Natural killer cell (primary cell): ENCODE data around the gene GRM5. TPM values are rescaled to one million over a fixed set of nuclear protein-coding genes. Genes with fewer than 3 reads are reported as not detected.

Experiments
- ATAC-seq, 3 donors: fragments of 150-1000 bp in 2 of 3; fragments of 200-7000 bp in 1 of 3; cut with Tn5 transposase; 1 replicate in 1 of 3; 2 replicates in 2 of 3; pipeline ENCODE4 v1.10.0; 2021; ENCODE audit warnings: mild to moderate bottlenecking in 2 of 3, moderate library complexity in 2 of 3
- DNase-seq, 2 donors: peaks; one replicate each; pipeline versions ENCODE4 v3.0.0 to v3.0.0-alpha.2; 2013 to 2021; ENCODE audit warnings: mixed read lengths in 1 of 2
- H3K27ac ChIP-seq: one replicate; pipeline ENCODE4 v1.5.1; 2013; ENCODE audit warnings: mild to moderate bottlenecking, low read length
- H3K27me3 ChIP-seq: one replicate; pipeline ENCODE4 v1.6.1; 2013; ENCODE audit warnings: low read length; ENCODE audit not compliant: control insufficient read depth, insufficient read depth
- H3K36me3 ChIP-seq: one replicate; pipeline ENCODE4 v1.6.1; 2013; ENCODE audit warnings: low read length; ENCODE audit not compliant: control insufficient read depth, insufficient read depth
- H3K4me1 ChIP-seq: one replicate; pipeline ENCODE4 v1.6.1; 2013; ENCODE audit warnings: low read length; ENCODE audit not compliant: control insufficient read depth, insufficient read depth
- H3K4me3 ChIP-seq: one replicate; pipeline ENCODE4 v1.5.1; 2013; ENCODE audit warnings: low read length
- H3K9me3 ChIP-seq: one replicate; pipeline ENCODE4 v1.6.1; 2013; ENCODE audit warnings: low read length; ENCODE audit not compliant: control insufficient read depth, insufficient read depth
- H3K27ac Mint-ChIP-seq, 2 donors: one replicate each; pipeline ENCODE4 v1.8.0; 2022; ENCODE audit warnings: mild to moderate bottlenecking in 2 of 2, mixed read lengths in 2 of 2, moderate library complexity in 1 of 2
- H3K27me3 Mint-ChIP-seq, 2 donors: one replicate each; pipeline ENCODE4 v1.8.0; 2022; ENCODE audit warnings: low read depth in 2 of 2, mixed read lengths in 2 of 2
- H3K36me3 Mint-ChIP-seq: one replicate; pipeline ENCODE4 v1.8.0; 2022; ENCODE audit warnings: mixed read lengths
- H3K4me1 Mint-ChIP-seq, 2 donors: one replicate each; pipeline ENCODE4 v1.8.0; 2022; ENCODE audit warnings: mixed read lengths in 2 of 2
- H3K4me3 Mint-ChIP-seq: one replicate; pipeline ENCODE4 v1.8.0; 2022; ENCODE audit warnings: mild to moderate bottlenecking, moderate library complexity, mixed read lengths
- H3K9me3 Mint-ChIP-seq, 2 donors: one replicate each; pipeline ENCODE4 v1.8.0; 2022; ENCODE audit warnings: mixed read lengths in 2 of 2
- CTCF ChIP-seq: fragments of 200-600 bp; IDR thresholded peaks from one replicate; pipeline ENCODE4 v1.8.0; 2022; ENCODE audit warnings: antibody characterized with exemption
- WGBS: methylation state at CpG from one replicate; pipeline ENCODE4 v1.1.7; 2013; ENCODE audit warnings: missing lambda C conversion rate; ENCODE audit not compliant: insufficient coverage; 5-methylcytosine and 5-hydroxymethylcytosine counted together
- intact Hi-C: fragments of 100-400 bp; cut with micrococcal nuclease; formaldehyde crosslinking; loops from one replicate; pipeline ENCODE4 v1.14.2; 2022
- total RNA-seq, 4 donors: library from RNA; stranded (reverse); fragments of 120-200 nt in 1 of 4; gene quantifications; one replicate each; pipeline versions ENCODE4 v1.2.3 to v1.2.4, GENCODE V29; 2013 to 2022

Gene GRM5
- total RNA-seq, 3 donors from 2014 or later (not counting 1 experiment from before 2014, with no cell fraction given) = not detected

GRCh38 chr11:88810420-88811097 is 255.2 kb downstream of the GRM5 start:
- Mint-ChIP-seq H3K9me3 (peaks cover 7 to 9% of the 10 kb centered on the region in 2 donors), H3K27me3 (no peaks in the 10 kb centered on the region), H3K4me1 (peaks cover 4% of the 10 kb centered on the region in 2 donors), H3K4me3 (no peak overlapping the region), H3K36me3 (peaks cover 5% of the 10 kb centered on the region), H3K27ac (no peak overlapping the region)
- H3K27ac ChIP-seq = no peak overlapping the region
- ATAC-seq = no peak
- no peaks in the 10 kb centered on the region for H3K4me1 ChIP-seq
- H3K27me3 ChIP-seq = no peaks in the 10 kb centered on the region
- TF ChIP-seq CTCF = no peak
- 46% methylated on average over 2 of the region's 3 CpGs for WGBS
- no peaks in the 10 kb centered on the region for H3K9me3 ChIP-seq
- intact Hi-C loops = no loop called here
- H3K36me3 ChIP-seq = no peaks in the 10 kb centered on the region
- no peak overlapping the region for H3K4me3 ChIP-seq
- DNase-seq = no peak

DNA sequence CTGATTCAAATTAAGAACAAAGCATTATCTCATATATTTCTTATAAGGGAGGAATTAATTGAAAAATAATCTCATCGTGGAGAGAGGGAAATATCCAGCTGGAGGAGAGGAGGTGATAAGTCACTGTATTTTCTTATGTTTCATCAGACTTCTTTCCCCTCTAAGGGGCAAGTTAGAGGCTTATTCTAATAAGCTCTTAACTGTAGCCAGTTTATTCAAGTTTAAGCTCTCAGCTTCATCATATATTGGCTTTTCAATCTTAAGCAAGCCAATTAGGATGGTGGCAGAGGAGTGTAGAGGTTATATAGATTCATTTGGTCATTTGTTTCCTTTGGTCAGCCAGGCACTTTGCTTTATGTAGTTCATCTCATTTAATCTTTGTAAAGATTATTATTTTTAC is 256.7 kb downstream of the GRM5 start:
- H3K9me3 ChIP-seq = no peaks in the 10 kb centered on the region
- no peak overlapping the region for H3K27ac ChIP-seq
- no peak overlapping the region for H3K4me3 Mint-ChIP-seq
- no peak overlapping the region for H3K27ac Mint-ChIP-seq
- H3K4me1 Mint-ChIP-seq = no peaks in the 10 kb centered on the region
- H3K36me3 Mint-ChIP-seq = peaks cover 5% of the 10 kb centered on the region
- no peak for TF ChIP-seq CTCF
- H3K36me3 ChIP-seq = no peaks in the 10 kb centered on the region
- H3K4me3 ChIP-seq = no peak overlapping the region
- H3K4me1 ChIP-seq = no peaks in the 10 kb centered on the region
- no peaks in the 10 kb centered on the region for H3K27me3 ChIP-seq
- no peaks in the 10 kb centered on the region for H3K27me3 Mint-ChIP-seq
- no peak for DNase-seq
- WGBS = no CpG with 5 or more reads among the region's 1 CpG
- H3K9me3 Mint-ChIP-seq = peaks cover 6 to 7% of the 10 kb centered on the region in 2 donors
- intact Hi-C loops = no loop called here
- no peak for ATAC-seq

- H3K4me3 Mint-ChIP-seq = no peak overlapping the region
- H3K9me3 ChIP-seq = no peaks in the 10 kb centered on the region
- TF ChIP-seq CTCF = no peak
- H3K9me3 Mint-ChIP-seq = peaks cover 3 to 7% of the 10 kb centered on the region in 2 donors
- ATAC-seq (no peak), DNase-seq (no peak)
- H3K4me3 ChIP-seq = no peak overlapping the region
- H3K27ac ChIP-seq = no peak overlapping the region
- H3K4me1 ChIP-seq = no peaks in the 10 kb centered on the region
- no peaks in the 10 kb centered on the region for H3K27me3 ChIP-seq
- no peaks in the 10 kb centered on the region for H3K36me3 ChIP-seq
- no peak overlapping the region for H3K27ac Mint-ChIP-seq
- no peaks in the 10 kb centered on the region for H3K27me3 Mint-ChIP-seq
- intact Hi-C loops = no loop called here
- WGBS = 46% methylated on average over 1 of the region's 1 CpG
- no peaks in the 10 kb centered on the region for H3K4me1 Mint-ChIP-seq
- H3K36me3 Mint-ChIP-seq = peaks cover 5% of the 10 kb centered on the region
Observed at GRCh38 chr11:88807349-88807748, 258.4 kb downstream of the GRM5 start.

GRCh38 chr11:88806410-88806809 is 259.4 kb downstream of the GRM5 start:
- no peak overlapping the region for H3K27ac Mint-ChIP-seq
- no peaks in the 10 kb centered on the region for H3K27me3 Mint-ChIP-seq
- H3K4me3 Mint-ChIP-seq = no peak overlapping the region
- no CpG with 5 or more reads among the region's 1 CpG for WGBS
- Histone ChIP-seq H3K27ac (no peak overlapping the region), H3K4me3 (no peak overlapping the region), H3K27me3 (no peaks in the 10 kb centered on the region), H3K4me1 (no peaks in the 10 kb centered on the region), H3K9me3 (no peaks in the 10 kb centered on the region), H3K36me3 (no peaks in the 10 kb centered on the region)
- intact Hi-C loops = no loop called here
- no peaks in the 10 kb centered on the region for H3K4me1 Mint-ChIP-seq
- no peak for TF ChIP-seq CTCF
- DNase-seq = no peak
- no peak for ATAC-seq
- peaks cover 5% of the 10 kb centered on the region for H3K36me3 Mint-ChIP-seq
- peaks cover 3 to 7% of the 10 kb centered on the region in 2 donors for H3K9me3 Mint-ChIP-seq
